KMS-11 (cell line): ENCODE results near the gene WDR46.

Experiments used
- H2AFZ ChIP-seq: fragments of 200-600 bp; sonication (generic); 2 replicates; pipeline ENCODE4 v1.6.1; 2016; ENCODE audit warnings: antibody characterized with exemption, mixed run types, low read depth
- H3K27ac ChIP-seq: fragments of 200-600 bp; sonication (generic); 2 replicates; pipeline ENCODE4 v1.6.1; 2016; ENCODE audit warnings: mild to moderate bottlenecking, mixed run types
- H3K27me3 ChIP-seq: fragments of 200-600 bp; sonication (generic); 2 replicates; pipeline ENCODE4 v1.6.1; 2017; ENCODE audit warnings: mild to moderate bottlenecking, low read depth, mixed run types, moderate library complexity; ENCODE audit not compliant: insufficient read depth
- H3K36me3 ChIP-seq: fragments of 200-600 bp; sonication (generic); 2 replicates; pipeline ENCODE4 v1.6.1; 2017; ENCODE audit warnings: mild to moderate bottlenecking, mixed run types; ENCODE audit not compliant: insufficient read depth
- H3K4me1 ChIP-seq: fragments of 200-600 bp; sonication (generic); 2 replicates; pipeline ENCODE4 v1.6.1; 2016; ENCODE audit warnings: mild to moderate bottlenecking, low read depth, mixed run types; ENCODE audit not compliant: poor library complexity, severe bottlenecking
- H3K4me2 ChIP-seq: fragments of 200-600 bp; sonication (generic); 2 replicates; pipeline ENCODE4 v1.7.0; 2016; ENCODE audit warnings: mild to moderate bottlenecking, mixed run types
- H3K4me3 ChIP-seq: fragments of 200-600 bp; sonication (generic); IDR thresholded peaks from 2 replicates; pipeline ENCODE4 v1.6.1; 2017; ENCODE audit warnings: low read depth, low read length, mixed read lengths; ENCODE audit not compliant: insufficient read depth
- H3K79me2 ChIP-seq: fragments of 200-600 bp; sonication (generic); 2 replicates; pipeline ENCODE4 v1.6.1; 2016; ENCODE audit warnings: low read depth, mixed run types; ENCODE audit not compliant: insufficient read depth
- H3K9ac ChIP-seq: fragments of 200-600 bp; sonication (generic); 2 replicates; pipeline ENCODE4 v1.6.1; 2016; ENCODE audit warnings: mild to moderate bottlenecking, mixed run types
- H4K20me1 ChIP-seq: fragments of 200-600 bp; sonication (generic); 2 replicates; pipeline ENCODE4 v1.6.1; 2016; ENCODE audit warnings: mild to moderate bottlenecking, mixed run types; ENCODE audit not compliant: insufficient read depth
- CTCF ChIP-seq: fragments of 200-600 bp; sonication (generic); conservative IDR thresholded peaks from 2 replicates; pipeline ENCODE4 v1.6.1; 2017; ENCODE audit warnings: low read depth, mild to moderate bottlenecking, antibody characterized with exemption, low read length, moderate library complexity, mixed read lengths

The WDR46 gene

GRCh38 chr6:33243476-33243875 lies 45.6 kb downstream of the WDR46 start:
- H3K9ac ChIP-seq = no peak overlapping the region
- no peak overlapping the region for H3K27ac ChIP-seq
- H3K4me3 ChIP-seq = no peak overlapping the region
- H2AFZ ChIP-seq = no peak overlapping the region
- no peaks in the 10 kb centered on the region; the same call in 1 of the 2 replicates for H3K27me3 ChIP-seq
- no peaks in the 10 kb centered on the region for H3K4me1 ChIP-seq
- H4K20me1 ChIP-seq = no peaks in the 10 kb centered on the region
- no peaks in the 10 kb centered on the region for H3K36me3 ChIP-seq
- no peak overlapping the region for H3K4me2 ChIP-seq
- no peaks in the 10 kb centered on the region for H3K79me2 ChIP-seq
- no peak for TF ChIP-seq CTCF

- no peaks in the 10 kb centered on the region for H4K20me1 ChIP-seq
- no peaks in the 10 kb centered on the region for H3K36me3 ChIP-seq
- H3K4me2 ChIP-seq = no peak overlapping the region
- no peak overlapping the region for H3K27ac ChIP-seq
- no peak for TF ChIP-seq CTCF
- no peak overlapping the region for H2AFZ ChIP-seq
- no peaks in the 10 kb centered on the region; the same call in 1 of the 2 replicates for H3K27me3 ChIP-seq
- no peak overlapping the region for H3K9ac ChIP-seq
- no peak overlapping the region for H3K4me3 ChIP-seq
- no peaks in the 10 kb centered on the region for H3K79me2 ChIP-seq
- no peaks in the 10 kb centered on the region for H3K4me1 ChIP-seq
Measured at GRCh38 chr6:33241968-33242367, 47.1 kb downstream of the WDR46 start.

GRCh38 chr6:33237741-33238140 lies 51.3 kb downstream of the WDR46 start:
- H3K9ac ChIP-seq = no peak overlapping the region
- no peaks in the 10 kb centered on the region for H3K36me3 ChIP-seq
- no peaks in the 10 kb centered on the region for H3K4me1 ChIP-seq
- no peak for TF ChIP-seq CTCF
- H4K20me1 ChIP-seq = no peaks in the 10 kb centered on the region
- no peaks in the 10 kb centered on the region for H3K79me2 ChIP-seq
- no peaks in the 10 kb centered on the region; the same call in 1 of the 2 replicates for H3K27me3 ChIP-seq
- H3K27ac ChIP-seq = no peak overlapping the region
- no peak overlapping the region for H3K4me3 ChIP-seq
- H2AFZ ChIP-seq = no peak overlapping the region
- no peak overlapping the region for H3K4me2 ChIP-seq

- Histone ChIP-seq H3K9ac (no peak overlapping the region), H3K27me3 (no peaks in the 10 kb centered on the region), H3K27ac (no peak overlapping the region), H3K36me3 (no peaks in the 10 kb centered on the region), H4K20me1 (no peaks in the 10 kb centered on the region), H2AFZ (no peak overlapping the region), H3K4me3 (no peak overlapping the region), H3K4me2 (no peak overlapping the region), H3K4me1 (no peaks in the 10 kb centered on the region), H3K79me2 (no peaks in the 10 kb centered on the region)
- no peak for TF ChIP-seq CTCF
Measured at GRCh38 chr6:33236852-33237251, 52.2 kb downstream of the WDR46 start.
